Endothelial cell of umbilical vein (primary cell): ENCODE data around the gene CDC20B.

ENCODE experiments used
- CTCF ChIP-seq, 2 donors: IDR thresholded peaks; 1 replicate in 1 of 2; 2 replicates in 1 of 2; pipeline ENCODE4 v1.5.1; 2011; ENCODE audit warnings: low read length in 2 of 2, mild to moderate bottlenecking in 2 of 2, moderate library complexity in 2 of 2, control low read depth in 1 of 2, inconsistent platforms in 1 of 2, low read depth in 1 of 2; ENCODE audit not compliant: insufficient read depth in 1 of 2; ENCODE audit errors: extremely low read depth in 1 of 2
- FOS ChIP-seq: IDR thresholded peaks from 2 replicates; pipeline ENCODE4 v1.6.1; 2011; ENCODE audit warnings: mild to moderate bottlenecking, low read length, moderate library complexity, borderline replicate concordance; ENCODE audit not compliant: insufficient read depth
- GATA2 ChIP-seq: IDR thresholded peaks from 2 replicates; pipeline ENCODE4 v1.7.0; 2011; ENCODE audit warnings: low read depth, mild to moderate bottlenecking, moderate library complexity, mixed read lengths, low read length; ENCODE audit not compliant: insufficient read length, insufficient read depth
- POLR2A ChIP-seq: IDR thresholded peaks from 2 replicates; pipeline ENCODE4 v1.6.1; 2012; ENCODE audit warnings: low read depth, mild to moderate bottlenecking, control low read depth, low read length

- TF ChIP-seq CTCF (IDR thresholded peaks at IDR 0.05; ENCODE audit: extremely low read depth in 1 of 2, insufficient read depth in 1 of 2, low read depth in 1 of 2, low read length in 2 of 2) (no peak), FOS (no peak), GATA2 (no peak), POLR2A (no peak)
Measured at GRCh38 chr5:55191165-55191564, 18.2 kb upstream of the CDC20B start.
